Stimulated activated memory B cell treated with anti-CD40 and anti-IgM and Interleukin-4, amounts not matched to agents 10 μg/mL and 1 μg/mL and 100 μg/mL, for 72 hours (primary cell): ENCODE results near the gene RGR.
A peak's percentile ranks its signal among the peaks of the same experiment; 100 is the strongest.

Source experiments
- ATAC-seq: fragments of 150-1000 bp; cut with Tn5 transposase; 2 replicates; pipeline ENCODE4 v1.10.0; 2021
- H3K27ac Mint-ChIP-seq: one replicate; pipeline ENCODE4 v1.8.0; 2022; ENCODE audit warnings: mild to moderate bottlenecking, mixed read lengths
- H3K27me3 Mint-ChIP-seq: one replicate; pipeline ENCODE4 v1.8.0; 2022; ENCODE audit warnings: mixed read lengths
- H3K36me3 Mint-ChIP-seq: one replicate; pipeline ENCODE4 v1.8.0; 2022; ENCODE audit warnings: mixed read lengths
- H3K4me1 Mint-ChIP-seq: one replicate; pipeline ENCODE4 v1.8.0; 2022; ENCODE audit warnings: mixed read lengths
- H3K4me3 Mint-ChIP-seq: one replicate; pipeline ENCODE4 v1.8.0; 2022; ENCODE audit warnings: mild to moderate bottlenecking, moderate library complexity, mixed read lengths
- H3K9me3 Mint-ChIP-seq: one replicate; pipeline ENCODE4 v1.8.0; 2022; ENCODE audit warnings: mixed read lengths

The RGR gene

GRCh38 chr10:84212014-84212413 lies 32.8 kb upstream of the RGR start:
- no peaks in the 10 kb centered on the region for H3K9me3 Mint-ChIP-seq
- H3K27me3 Mint-ChIP-seq: peaks cover 30% of the 10 kb centered on the region
- peaks cover 6% of the 10 kb centered on the region for H3K4me1 Mint-ChIP-seq
- H3K4me3 Mint-ChIP-seq: no peak overlapping the region
- H3K27ac Mint-ChIP-seq: no peak overlapping the region
- no peak for ATAC-seq
- H3K36me3 Mint-ChIP-seq: no peaks in the 10 kb centered on the region

GRCh38 chr10:84213076-84213475 lies 31.8 kb upstream of the RGR start:
- H3K9me3 Mint-ChIP-seq: no peaks in the 10 kb centered on the region
- H3K36me3 Mint-ChIP-seq: no peaks in the 10 kb centered on the region
- no peak for ATAC-seq
- H3K27me3 Mint-ChIP-seq: peaks cover 23% of the 10 kb centered on the region
- H3K4me1 Mint-ChIP-seq: peaks cover 6% of the 10 kb centered on the region
- H3K4me3 Mint-ChIP-seq: no peak overlapping the region
- no peak overlapping the region for H3K27ac Mint-ChIP-seq

DNA sequence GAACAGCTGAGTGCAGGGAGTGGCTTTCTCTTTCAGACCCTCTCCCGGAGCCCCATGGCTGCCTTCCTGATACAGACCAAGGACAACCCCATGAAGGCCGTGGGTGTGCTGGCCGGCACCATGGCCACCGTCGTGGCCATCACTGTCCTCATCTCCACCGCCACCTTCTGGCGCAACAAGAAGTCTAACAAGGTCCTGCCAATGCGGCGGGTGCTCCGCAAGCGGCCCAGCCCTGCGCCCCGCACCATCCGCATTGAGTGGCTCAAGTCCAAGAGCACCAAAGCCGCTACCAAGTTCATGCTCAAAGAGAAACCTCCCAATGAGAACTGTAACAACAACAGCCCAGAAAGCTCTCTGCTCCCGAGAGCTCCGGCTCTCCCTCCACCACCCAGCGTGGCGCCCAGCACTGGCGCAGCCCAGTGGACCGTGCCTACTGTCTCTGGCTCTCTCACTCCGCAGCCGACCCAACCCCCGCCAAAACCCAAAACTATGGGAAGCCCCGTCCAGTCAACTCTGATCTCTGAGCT lies 30.7 kb upstream of the RGR start:
- Mint-ChIP-seq H3K27ac (no peak overlapping the region), H3K4me1 (peaks cover 6% of the 10 kb centered on the region), H3K27me3 (peaks cover 23% of the 10 kb centered on the region), H3K36me3 (no peaks in the 10 kb centered on the region), H3K4me3 (no peak overlapping the region), H3K9me3 (no peaks in the 10 kb centered on the region)
- ATAC-seq: no peak

GRCh38 chr10:84214612-84215235 lies 30.1 kb upstream of the RGR start:
- H3K9me3 Mint-ChIP-seq: peaks cover 5% of the 10 kb centered on the region
- no peak overlapping the region for H3K4me3 Mint-ChIP-seq
- H3K27me3 Mint-ChIP-seq: peaks cover 23% of the 10 kb centered on the region
- peaks cover 6% of the 10 kb centered on the region for H3K4me1 Mint-ChIP-seq
- no peak overlapping the region for H3K27ac Mint-ChIP-seq
- ATAC-seq: peak; percentile 35
- no peaks in the 10 kb centered on the region for H3K36me3 Mint-ChIP-seq

- Mint-ChIP-seq H3K36me3 (no peaks in the 10 kb centered on the region), H3K27me3 (peaks cover 14% of the 10 kb centered on the region), H3K4me3 (no peak overlapping the region), H3K4me1 (peaks cover 6% of the 10 kb centered on the region), H3K27ac (no peak overlapping the region), H3K9me3 (peaks cover 5% of the 10 kb centered on the region)
- ATAC-seq: no peak
These were observed 28.0 kb upstream of the RGR start for GRCh38 chr10:84216834-84217233.

GRCh38 chr10:84217746-84218145 lies 27.1 kb upstream of the RGR start:
- Mint-ChIP-seq H3K27ac (no peak overlapping the region), H3K36me3 (no peaks in the 10 kb centered on the region), H3K4me1 (peaks cover 6% of the 10 kb centered on the region), H3K9me3 (peaks cover 5% of the 10 kb centered on the region), H3K4me3 (no peak overlapping the region), H3K27me3 (peaks cover 13% of the 10 kb centered on the region)
- no peak for ATAC-seq

DNA sequence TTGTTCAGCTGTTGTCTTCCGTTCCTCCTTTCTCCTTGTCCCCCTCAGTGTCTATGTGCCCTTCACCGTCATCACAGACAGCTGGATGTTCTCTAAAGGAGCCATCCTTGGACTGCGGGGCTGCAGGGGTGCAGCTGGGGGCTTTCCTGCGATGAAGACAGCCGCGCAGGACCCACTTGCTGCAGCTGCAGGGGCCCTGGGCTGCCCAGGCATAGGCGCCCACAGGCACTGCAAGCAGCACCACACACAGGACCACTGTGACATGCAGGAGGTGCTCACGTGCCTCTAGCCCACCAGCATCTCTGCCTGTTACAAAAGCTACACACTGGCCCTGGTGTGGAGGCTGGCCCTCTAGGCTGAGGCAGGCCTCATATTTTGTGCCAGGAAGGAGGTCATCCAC lies 22.9 kb upstream of the RGR start:
- H3K27me3 Mint-ChIP-seq: no peaks in the 10 kb centered on the region
- H3K4me3 Mint-ChIP-seq: no peak overlapping the region
- H3K9me3 Mint-ChIP-seq: peaks cover 5% of the 10 kb centered on the region
- no peaks in the 10 kb centered on the region for H3K4me1 Mint-ChIP-seq
- no peak for ATAC-seq
- H3K27ac Mint-ChIP-seq: no peak overlapping the region
- H3K36me3 Mint-ChIP-seq: no peaks in the 10 kb centered on the region

- ATAC-seq: no peak
- H3K4me3 Mint-ChIP-seq: no peak overlapping the region
- H3K9me3 Mint-ChIP-seq: peaks cover under 1% of the 10 kb centered on the region
- H3K36me3 Mint-ChIP-seq: no peaks in the 10 kb centered on the region
- no peak overlapping the region for H3K27ac Mint-ChIP-seq
- H3K27me3 Mint-ChIP-seq: no peaks in the 10 kb centered on the region
- H3K4me1 Mint-ChIP-seq: no peaks in the 10 kb centered on the region
These were observed 20.3 kb upstream of the RGR start for GRCh38 chr10:84224411-84225028.

GRCh38 chr10:84225427-84226173 lies 19.3 kb upstream of the RGR start, which contains the start of gene LRIT2:
Gene LRIT2, minus strand, starts transcription at chr10:84225544. Its CDS starts 24 bp downstream, at chr10:84225520.
- no peak for ATAC-seq
- Mint-ChIP-seq H3K4me3 (no peak within 1 kb of the TSS), H3K36me3 (no peaks in the 10 kb centered on the region), H3K4me1 (no peaks in the 10 kb centered on the region), H3K9me3 (no peaks in the 10 kb centered on the region), H3K27me3 (no peaks in the 10 kb centered on the region), H3K27ac (no peak within 1 kb of the TSS)

GRCh38 chr10:84226616-84227015 lies 18.2 kb upstream of the RGR start:
- Mint-ChIP-seq H3K36me3 (no peaks in the 10 kb centered on the region), H3K27me3 (peaks cover 3% of the 10 kb centered on the region), H3K9me3 (no peaks in the 10 kb centered on the region), H3K27ac (no peak overlapping the region), H3K4me3 (no peak overlapping the region), H3K4me1 (no peaks in the 10 kb centered on the region)
- no peak for ATAC-seq

DNA sequence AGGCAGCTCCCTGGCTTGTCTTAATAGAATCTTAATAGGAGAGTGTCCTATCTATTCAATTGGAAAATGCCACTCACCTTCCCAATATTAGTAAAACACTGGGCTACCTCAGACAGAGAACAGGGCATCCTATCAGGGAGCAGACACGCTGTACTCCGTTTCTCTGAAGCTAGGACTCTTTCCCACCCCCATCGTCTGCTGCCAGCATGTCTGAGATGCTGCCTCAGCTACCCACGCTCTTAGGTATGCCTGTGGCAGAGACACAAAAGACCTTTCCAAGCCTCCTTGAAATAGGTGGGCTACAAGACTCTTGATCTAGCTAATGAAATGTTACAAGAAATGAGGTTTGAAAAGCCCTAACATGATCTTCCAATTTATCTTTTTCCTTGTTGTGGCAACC lies 17.0 kb upstream of the RGR start:
- no peaks in the 10 kb centered on the region for H3K36me3 Mint-ChIP-seq
- no peaks in the 10 kb centered on the region for H3K9me3 Mint-ChIP-seq
- peaks cover 15% of the 10 kb centered on the region for H3K27me3 Mint-ChIP-seq
- H3K4me1 Mint-ChIP-seq: no peaks in the 10 kb centered on the region
- no peak for ATAC-seq
- H3K4me3 Mint-ChIP-seq: no peak overlapping the region
- no peak overlapping the region for H3K27ac Mint-ChIP-seq

DNA sequence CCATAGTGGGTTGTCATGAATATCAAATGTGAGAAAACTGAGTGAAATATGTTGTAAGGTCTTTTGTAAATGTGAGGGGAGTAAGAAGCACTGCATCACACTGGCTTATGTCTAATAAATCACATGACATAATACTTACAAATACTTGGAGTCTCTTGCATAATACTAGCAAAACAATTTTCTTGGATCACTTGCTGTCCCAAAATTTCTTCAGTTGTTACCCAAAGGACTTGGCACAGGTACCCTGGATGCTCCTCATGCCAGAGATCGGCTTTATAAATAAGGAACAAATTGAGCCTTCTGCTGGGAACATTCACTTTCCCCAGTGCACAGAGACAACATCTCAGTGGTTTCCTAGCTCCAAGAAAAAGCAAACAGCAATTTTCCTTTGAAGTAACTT lies 14.5 kb upstream of the RGR start:
- no peaks in the 10 kb centered on the region for H3K36me3 Mint-ChIP-seq
- H3K27me3 Mint-ChIP-seq: peaks cover 16% of the 10 kb centered on the region
- no peak overlapping the region for H3K27ac Mint-ChIP-seq
- no peak overlapping the region for H3K4me3 Mint-ChIP-seq
- no peaks in the 10 kb centered on the region for H3K4me1 Mint-ChIP-seq
- H3K9me3 Mint-ChIP-seq: no peaks in the 10 kb centered on the region
- no peak for ATAC-seq

- no peaks in the 10 kb centered on the region for H3K9me3 Mint-ChIP-seq
- H3K36me3 Mint-ChIP-seq: no peaks in the 10 kb centered on the region
- H3K4me3 Mint-ChIP-seq: no peak overlapping the region
- H3K27ac Mint-ChIP-seq: no peak overlapping the region
- ATAC-seq: no peak
- H3K4me1 Mint-ChIP-seq: no peaks in the 10 kb centered on the region
- peaks cover 29% of the 10 kb centered on the region for H3K27me3 Mint-ChIP-seq
These were observed 12.5 kb upstream of the RGR start for GRCh38 chr10:84232376-84232775.

- no peak overlapping the region for H3K27ac Mint-ChIP-seq
- peaks cover 35% of the 10 kb centered on the region for H3K27me3 Mint-ChIP-seq
- ATAC-seq: no peak
These were observed 10.9 kb upstream of the RGR start for GRCh38 chr10:84233940-84234339.

DNA sequence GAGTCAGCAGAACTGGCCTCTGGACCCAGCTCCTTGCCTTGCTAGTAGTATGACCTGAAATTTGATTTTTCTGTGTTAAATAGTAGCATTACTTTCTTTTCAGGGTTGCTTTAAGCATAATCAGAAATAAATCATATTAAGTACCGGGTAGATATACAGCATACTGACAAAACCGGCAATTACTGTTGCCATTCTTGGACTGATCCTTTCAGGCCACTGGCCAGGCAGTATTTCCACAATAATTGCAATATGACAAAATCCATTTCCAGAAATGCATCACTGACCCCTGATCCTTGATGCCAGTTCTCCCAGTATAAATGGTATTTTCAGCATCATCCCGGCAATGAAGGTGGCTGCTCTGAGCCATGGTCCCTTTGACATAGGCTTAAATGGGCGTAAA lies 10.4 kb upstream of the RGR start:
- Mint-ChIP-seq H3K27ac (no peak overlapping the region), H3K27me3 (peaks cover 35% of the 10 kb centered on the region), H3K4me1 (no peaks in the 10 kb centered on the region), H3K9me3 (no peaks in the 10 kb centered on the region), H3K36me3 (no peaks in the 10 kb centered on the region), H3K4me3 (no peak overlapping the region)
- ATAC-seq: no peak

More at GRCh38 chr10:84233940-84234339, 10.9 kb upstream of the RGR start:
- H3K4me1 Mint-ChIP-seq: no peaks in the 10 kb centered on the region
- no peaks in the 10 kb centered on the region for H3K36me3 Mint-ChIP-seq
- H3K4me3 Mint-ChIP-seq: no peak overlapping the region
- H3K9me3 Mint-ChIP-seq: no peaks in the 10 kb centered on the region

DNA sequence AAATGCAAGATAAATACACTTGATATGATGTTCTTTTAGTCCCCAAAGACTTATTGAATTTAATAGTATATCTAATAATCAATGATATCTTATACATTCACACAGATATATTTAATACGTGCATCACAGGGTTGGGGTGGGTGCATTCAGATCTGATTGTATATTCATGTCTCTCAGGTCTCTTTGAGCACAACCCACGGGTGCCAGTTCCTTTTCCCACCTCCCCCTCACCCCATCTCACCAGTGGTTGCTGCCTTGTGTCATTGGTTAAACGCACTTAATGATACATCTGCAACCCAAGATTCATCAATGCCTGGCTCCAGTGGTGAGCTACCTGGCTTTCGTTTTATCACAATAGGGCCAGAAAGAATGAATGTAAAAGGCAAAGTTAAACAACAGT lies 9.8 kb upstream of the RGR start:
- H3K27ac Mint-ChIP-seq: no peak overlapping the region
- no peaks in the 10 kb centered on the region for H3K9me3 Mint-ChIP-seq
- peaks cover 35% of the 10 kb centered on the region for H3K27me3 Mint-ChIP-seq
- H3K36me3 Mint-ChIP-seq: no peaks in the 10 kb centered on the region
- no peak overlapping the region for H3K4me3 Mint-ChIP-seq
- no peaks in the 10 kb centered on the region for H3K4me1 Mint-ChIP-seq
- no peak for ATAC-seq
